CD14-positive monocyte (primary cell): Measurements from ENCODE around the gene NCOR2. TPM values are rescaled to one million over a fixed set of nuclear protein-coding genes. Genes with fewer than 3 reads are reported as not detected.

ENCODE experiments used
- DNase-seq, 3 donors: peaks; one replicate each; pipeline ENCODE4 v3.0.0-alpha.2; 2011 to 2022
- H2AFZ ChIP-seq: 2 replicates; pipeline ENCODE4 v1.6.0; 2012; ENCODE audit warnings: mild to moderate bottlenecking, low read depth, low read length, inconsistent platforms; ENCODE audit not compliant: insufficient read depth, poor library complexity, severe bottlenecking
- H3K27ac ChIP-seq, 2 donors: 1 replicate in 1 of 2; 2 replicates in 1 of 2; pipeline ENCODE4 v1.5.1; 2012 to 2013; ENCODE audit warnings: low read length in 2 of 2, control low read depth in 1 of 2, inconsistent platforms in 1 of 2, low read depth in 1 of 2, mild to moderate bottlenecking in 1 of 2
- H3K27me3 ChIP-seq, 2 donors: one replicate each; pipeline versions ENCODE4 v1.6.0 to v1.6.1; 2011 to 2013; ENCODE audit warnings: low read length in 2 of 2; ENCODE audit not compliant: control insufficient read depth in 2 of 2, insufficient read depth in 2 of 2
- H3K36me3 ChIP-seq, 2 donors: replicated peaks in 1 of 2; 1 replicate in 1 of 2; 2 replicates in 1 of 2; pipeline versions ENCODE4 v1.5.1 to v1.6.1; 2012 to 2013; ENCODE audit warnings: low read length in 2 of 2, control low read depth in 1 of 2, inconsistent platforms in 1 of 2, mild to moderate bottlenecking in 1 of 2; ENCODE audit not compliant: insufficient read depth in 2 of 2, control insufficient read depth in 1 of 2
- H3K4me1 ChIP-seq, 2 donors: 1 replicate in 1 of 2; 2 replicates in 1 of 2; pipeline versions ENCODE4 v1.5.1 to v1.6.1; 2012 to 2013; ENCODE audit warnings: low read length in 2 of 2, control low read depth in 1 of 2, inconsistent platforms in 1 of 2, mild to moderate bottlenecking in 1 of 2, moderate library complexity in 1 of 2; ENCODE audit not compliant: insufficient read depth in 2 of 2, control insufficient read depth in 1 of 2
- H3K4me2 ChIP-seq: replicated peaks from 2 replicates; pipeline ENCODE3; 2012; ENCODE audit warnings: low read length, moderate library complexity, mild to moderate bottlenecking; ENCODE audit not compliant: poor library complexity, severe bottlenecking; ENCODE audit errors: extremely low read depth
- H3K4me3 ChIP-seq, 3 experiments: fragments of 200-600 bp in 1 of 3; sonication (generic) in 1 of 3; replicated peaks in 1 of 3; 1 replicate in 2 of 3; 2 replicates in 1 of 3; pipeline ENCODE4 v1.5.1; 2011 to 2013; ENCODE audit warnings: low read length in 3 of 3, mild to moderate bottlenecking in 3 of 3, control low read depth in 2 of 3, low read depth in 2 of 3, inconsistent platforms in 1 of 3, moderate library complexity in 1 of 3
- H3K79me2 ChIP-seq: 2 replicates; pipeline ENCODE4 v1.6.0; 2012; ENCODE audit warnings: mild to moderate bottlenecking, control low read depth, inconsistent platforms, low read length, moderate library complexity; ENCODE audit not compliant: insufficient read depth
- H3K9ac ChIP-seq: 2 replicates; pipeline ENCODE4 v1.6.0; 2017; ENCODE audit warnings: low read length, mild to moderate bottlenecking; ENCODE audit not compliant: insufficient read depth, poor library complexity, severe bottlenecking
- H3K9me3 ChIP-seq, 2 donors: replicated peaks in 1 of 2; 1 replicate in 1 of 2; 2 replicates in 1 of 2; pipeline versions ENCODE4 v1.5.1 to v1.6.1; 2012 to 2013; ENCODE audit warnings: low read length in 2 of 2, control low read depth in 1 of 2; ENCODE audit not compliant: control insufficient read depth in 1 of 2, insufficient read depth in 1 of 2
- H4K20me1 ChIP-seq: 2 replicates; pipeline ENCODE4 v1.6.0; 2012; ENCODE audit warnings: mild to moderate bottlenecking, low read length, control low read depth, moderate library complexity; ENCODE audit not compliant: insufficient read depth
- H3K27ac Mint-ChIP-seq, 7 donors: one replicate each; pipeline ENCODE4 v1.8.0; 2020; ENCODE audit warnings: mild to moderate bottlenecking in 7 of 7, mixed read lengths in 7 of 7, moderate library complexity in 6 of 7, inconsistent platforms in 2 of 7
- H3K27me3 Mint-ChIP-seq, 3 donors: one replicate each; pipeline ENCODE4 v1.8.0; 2021 to 2022; ENCODE audit warnings: low read depth in 3 of 3, mild to moderate bottlenecking in 3 of 3, mixed read lengths in 3 of 3, moderate library complexity in 3 of 3, inconsistent platforms in 1 of 3
- H3K36me3 Mint-ChIP-seq, 2 donors: one replicate each; pipeline ENCODE4 v1.8.0; 2020; ENCODE audit warnings: mixed read lengths in 2 of 2, inconsistent platforms in 1 of 2, mild to moderate bottlenecking in 1 of 2
- H3K4me1 Mint-ChIP-seq: one replicate; pipeline ENCODE4 v1.8.0; 2020; ENCODE audit warnings: mild to moderate bottlenecking, mixed read lengths
- H3K4me3 Mint-ChIP-seq, 2 donors: one replicate each; pipeline ENCODE4 v1.8.0; 2020; ENCODE audit warnings: mild to moderate bottlenecking in 2 of 2, mixed read lengths in 2 of 2, moderate library complexity in 1 of 2
- H3K9me3 Mint-ChIP-seq, 7 donors: one replicate each; pipeline ENCODE4 v1.8.0; 2020 to 2022; ENCODE audit warnings: mixed read lengths in 7 of 7, mild to moderate bottlenecking in 6 of 7, moderate library complexity in 6 of 7, inconsistent platforms in 2 of 7
- CTCF ChIP-seq: fragments of 200-600 bp; IDR thresholded peaks from one replicate; pipeline ENCODE4 v1.8.0; 2022; ENCODE audit warnings: antibody characterized with exemption, mild to moderate bottlenecking
- WGBS: methylation state at CpG from one replicate; pipeline ENCODE4 v1.1.5; 2013; ENCODE audit warnings: missing lambda C conversion rate; ENCODE audit not compliant: insufficient coverage; 5-methylcytosine and 5-hydroxymethylcytosine counted together
- intact Hi-C, 2 donors: fragments of 100-400 bp; cut with micrococcal nuclease; formaldehyde crosslinking; loops; one replicate each; pipeline versions ENCODE4 v1.15.0 to v1.15.1; 2023
- polyA plus RNA-seq, 3 donors: library from polyadenylated mRNA; depleted of rRNA in 1 of 3; unstranded in 2 of 3; stranded (reverse) in 1 of 3; fragments of 300-500 nt in 2 of 3; fragments of >200 nt in 1 of 3; fragmentation: Illumina TruSeq in 2 of 3; gene quantifications; 1 replicate in 2 of 3; 2 replicates in 1 of 3; pipeline ENCODE4 v1.2.3, GENCODE V29; 2012 to 2021

The NCOR2 gene
- polyA plus RNA-seq, 3 donors, result 4.7 to 46.8 (median 5.5) TPM

GRCh38 chr12:124583854-124584253, 16.4 kb upstream of the NCOR2 start:
- H3K36me3 ChIP-seq, result no peaks in the 10 kb centered on the region
- intact Hi-C loops, result loop anchor here in 1 of 2 donors (5.0 kb wide), 1 partner anchor 83 kb away; no protein-coding TSS in a partner anchor
- H2AFZ ChIP-seq, result no peak overlapping the region
- Mint-ChIP-seq H3K36me3 (peaks cover 0 to 2% of the 10 kb centered on the region in 2 donors), H3K9me3 (peaks cover 0 to 13% (median 3%) of the 10 kb centered on the region in 7 donors), H3K27me3 (peaks cover 4 to 7% (median 5%) of the 10 kb centered on the region in 3 donors), H3K4me3 (no peak overlapping the region), H3K4me1 (peaks cover 37% of the 10 kb centered on the region), H3K27ac (no peak overlapping the region)
- H3K27ac ChIP-seq, result no peak overlapping the region
- TF ChIP-seq CTCF, result no peak
- no peaks in the 10 kb centered on the region for H3K79me2 ChIP-seq
- H3K4me2 ChIP-seq, result no peak overlapping the region
- H3K4me1 ChIP-seq, result peaks cover 20 to 35% of the 10 kb centered on the region in 2 donors
- no peak overlapping the region for H3K9ac ChIP-seq
- no peaks in the 10 kb centered on the region for H4K20me1 ChIP-seq
- no peaks in the 10 kb centered on the region for H3K27me3 ChIP-seq
- H3K4me3 ChIP-seq, result no peak overlapping the region
- no peak for DNase-seq
- 100% methylated on average over 5 of the region's 10 CpGs for WGBS
- no peaks in the 10 kb centered on the region for H3K9me3 ChIP-seq

DNA sequence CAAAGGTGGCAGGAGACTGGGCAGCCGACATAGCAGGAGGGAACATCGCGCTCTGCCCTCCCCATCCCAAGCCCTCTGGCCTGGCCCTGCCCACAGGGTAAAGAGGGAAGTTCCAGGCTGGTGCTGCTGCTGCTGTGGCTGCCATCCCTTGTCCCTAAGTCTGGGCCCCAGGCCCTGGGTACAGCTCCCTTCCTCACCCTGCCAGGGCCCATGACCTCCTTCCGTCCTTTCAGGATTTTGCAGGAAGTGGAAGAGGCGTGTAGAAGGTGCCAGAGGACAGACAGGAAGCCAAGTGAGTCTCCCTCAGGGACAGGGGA, 14.7 kb upstream of the NCOR2 start:
- peaks cover 0 to under 1% of the 10 kb centered on the region in 2 donors for H3K9me3 ChIP-seq
- H3K9ac ChIP-seq, result no peak overlapping the region
- no peaks in the 10 kb centered on the region for H4K20me1 ChIP-seq
- peak; percentile 57 to 68 (median 66) for DNase-seq
- H3K4me1 ChIP-seq, result peaks cover 15 to 19% of the 10 kb centered on the region in 2 donors
- peak overlapping the region; percentile 80 for H2AFZ ChIP-seq
- Mint-ChIP-seq H3K36me3 (peaks cover 0 to 2% of the 10 kb centered on the region in 2 donors), H3K4me3 (peak overlapping the region; percentile 34 to 48), H3K9me3 (peaks cover 0 to 13% (median 4%) of the 10 kb centered on the region in 7 donors), H3K27ac (peak overlapping the region; percentile 12 to 93 (median 76)), H3K27me3 (peaks cover 2 to 6% (median 4%) of the 10 kb centered on the region in 3 donors), H3K4me1 (peaks cover 22% of the 10 kb centered on the region)
- H3K27ac ChIP-seq, result peak overlapping the region; percentile 37 to 69
- H3K79me2 ChIP-seq, result no peaks in the 10 kb centered on the region
- no peaks in the 10 kb centered on the region for H3K36me3 ChIP-seq
- WGBS, result 0% methylated on average over 2 of the region's 5 CpGs
- TF ChIP-seq CTCF, result no peak
- peak overlapping the region; percentile 60 for H3K4me2 ChIP-seq
- intact Hi-C loops, result loop anchor here in 1 of 2 donors (5.0 kb wide), 1 partner anchor 85 kb away; no protein-coding TSS in a partner anchor
- peak overlapping the region in 1 of 3 experiments; percentile 46 for H3K4me3 ChIP-seq
- no peaks in the 10 kb centered on the region for H3K27me3 ChIP-seq
